Measurements from ENCODE around the gene PDE4DIP.
"Not testable (repeated sequence)": the region's sequence is repeated elsewhere in the genome, so short reads cannot be mapped to it uniquely, and the experiment has no call there.

The PDE4DIP gene

DNA sequence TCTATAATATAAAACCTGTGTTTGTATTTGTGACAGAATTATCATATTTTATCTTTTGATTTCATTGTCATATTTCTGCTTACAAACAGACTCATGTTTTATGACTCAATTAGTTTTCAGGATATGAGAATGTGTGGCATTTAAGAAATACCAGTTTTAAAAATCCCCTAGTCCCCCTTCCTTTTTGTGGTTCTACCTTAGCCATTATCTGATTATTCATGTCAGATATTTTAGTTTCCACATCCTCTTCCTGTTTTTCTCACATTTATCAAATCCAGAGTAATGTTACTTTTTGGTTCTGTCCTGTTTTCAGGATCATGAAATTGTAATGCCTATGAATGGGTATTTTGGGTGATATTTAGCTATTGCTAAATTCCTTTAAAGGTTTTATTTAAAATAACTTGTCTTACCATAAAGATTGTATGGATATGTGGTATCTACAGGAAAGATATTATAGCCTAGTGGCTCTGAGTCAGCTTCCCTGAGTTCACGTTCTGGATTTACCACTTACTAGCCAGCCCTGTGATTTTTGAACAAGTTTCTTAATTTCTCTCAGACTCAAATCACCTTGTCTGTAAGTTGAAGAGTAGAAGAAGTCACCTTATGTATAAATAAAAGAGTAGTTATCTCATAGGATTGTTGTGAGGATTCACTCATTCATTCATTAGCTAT is 131.8 kb downstream of the PDE4DIP start:
- DNase-seq (ENCODE audit: low read depth in 2 of 2): not testable (repeated sequence)

- DNase-seq (ENCODE audit: low read depth in 2 of 2): not testable (repeated sequence)
Observed at GRCh38 chr1:148977785-148978184, 133.6 kb downstream of the PDE4DIP start.

DNA sequence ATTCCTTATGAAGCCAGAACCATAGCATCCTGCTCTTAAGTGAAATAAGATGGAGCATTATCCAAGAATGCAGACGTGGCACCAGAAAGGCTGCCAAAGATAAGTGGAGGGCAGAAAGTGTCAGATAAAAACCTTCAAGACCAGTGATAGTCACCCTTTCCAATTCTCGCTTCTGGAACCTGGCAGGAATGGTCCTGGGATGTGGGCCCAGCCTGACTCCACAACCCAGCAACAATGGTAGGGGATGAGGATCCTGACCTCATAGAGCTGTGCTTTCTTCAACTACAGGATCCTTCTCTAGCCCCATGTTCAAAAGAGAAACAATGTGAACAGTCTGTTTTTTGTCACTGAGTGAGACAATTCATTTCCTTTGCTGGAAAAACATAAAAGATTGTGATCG is 145.2 kb downstream of the PDE4DIP start:
- DNase-seq (ENCODE audit: low read depth in 2 of 2): not testable (repeated sequence)

DNA sequence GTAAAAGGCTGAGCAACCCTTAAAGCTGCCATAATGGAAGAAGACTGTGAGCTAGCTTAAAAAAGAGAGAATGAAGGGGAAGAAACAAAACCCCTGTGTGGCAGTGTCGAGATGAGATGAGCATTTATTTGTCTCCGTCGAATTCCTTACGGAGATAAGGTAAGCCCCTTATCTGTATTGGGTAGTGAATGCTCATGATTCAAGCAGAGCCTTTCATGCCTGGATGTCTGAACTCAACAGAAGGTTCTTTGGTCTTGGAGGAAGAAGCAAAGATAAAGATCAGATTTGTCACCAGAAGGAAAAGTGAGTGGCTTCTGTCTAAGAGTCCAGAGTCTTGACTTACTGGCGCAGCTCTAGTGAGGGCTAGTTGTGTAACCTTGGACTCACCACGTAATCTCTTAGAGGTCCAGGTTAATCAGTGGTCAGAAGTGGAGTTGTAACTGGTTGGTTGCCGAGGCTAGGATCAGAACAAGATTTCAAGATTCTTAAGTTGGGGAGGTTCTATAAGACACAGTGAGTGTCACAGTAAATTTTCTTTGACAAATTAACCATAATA is 146.1 kb downstream of the PDE4DIP start:
- DNase-seq (ENCODE audit: low read depth in 2 of 2): not testable (repeated sequence)

GRCh38 chr1:148991818-148992217 is 147.6 kb downstream of the PDE4DIP start:
- DNase-seq (ENCODE audit: low read depth in 2 of 2): not testable (repeated sequence)

DNA sequence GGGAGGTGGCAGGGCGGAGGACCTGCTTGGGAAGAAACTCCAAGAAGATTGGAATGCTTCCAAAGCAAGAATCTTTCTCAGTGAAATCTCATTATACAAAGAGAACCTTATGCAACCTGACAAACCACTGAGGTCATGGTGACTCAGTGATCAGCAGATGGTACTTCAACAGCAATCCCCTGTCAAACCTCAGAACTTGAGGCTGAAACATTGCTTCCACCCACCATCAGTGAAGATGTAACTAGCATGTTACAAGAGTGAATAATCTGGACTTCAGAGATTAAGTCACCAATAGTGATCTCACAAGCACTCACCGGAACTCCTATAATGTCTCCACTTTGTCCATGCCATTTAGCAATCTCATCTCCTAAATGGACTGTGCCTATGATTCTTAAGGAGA is 148.1 kb downstream of the PDE4DIP start:
- DNase-seq (ENCODE audit: low read depth in 2 of 2): not testable (repeated sequence)

DNA sequence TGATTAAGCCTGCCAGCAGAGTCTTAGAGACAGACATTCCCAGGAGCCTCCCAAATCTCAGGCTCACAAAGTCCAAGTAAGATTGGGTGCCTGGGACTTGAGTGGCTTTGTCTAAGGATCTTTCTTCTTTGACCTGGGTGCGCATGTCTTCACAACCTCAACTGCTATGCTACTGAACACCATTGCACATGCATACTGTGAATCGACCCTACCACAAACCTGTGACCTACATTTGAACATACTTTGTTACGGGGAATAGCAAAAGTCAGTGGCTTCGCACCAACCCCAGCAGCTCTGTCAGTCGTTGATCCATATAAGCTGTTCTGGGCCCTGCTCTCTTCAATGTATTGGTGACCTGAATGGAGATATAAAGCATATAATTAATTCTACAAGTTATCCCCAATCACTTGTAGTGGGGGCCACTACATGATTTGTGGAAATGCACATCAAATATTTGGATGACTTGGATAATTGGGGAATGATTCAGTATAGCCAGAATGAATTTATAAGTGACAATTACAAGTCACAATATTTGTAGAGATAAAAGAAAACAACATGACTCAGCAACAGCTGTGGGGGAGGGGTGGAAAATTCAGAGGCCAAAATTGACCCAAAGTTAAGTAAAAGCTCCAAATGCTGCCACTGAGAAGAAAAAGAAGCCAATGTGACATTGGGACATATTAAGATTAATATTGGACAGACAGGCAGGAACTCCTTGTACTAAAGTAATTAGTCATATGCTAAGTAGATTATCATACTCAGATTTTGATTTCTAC is 152.4 kb downstream of the PDE4DIP start:
- not testable (repeated sequence) for DNase-seq (ENCODE audit: low read depth in 2 of 2)

GRCh38 chr1:148997405-148997804 is 153.2 kb downstream of the PDE4DIP start:
- not testable (repeated sequence) for DNase-seq (ENCODE audit: low read depth in 2 of 2)

DNA sequence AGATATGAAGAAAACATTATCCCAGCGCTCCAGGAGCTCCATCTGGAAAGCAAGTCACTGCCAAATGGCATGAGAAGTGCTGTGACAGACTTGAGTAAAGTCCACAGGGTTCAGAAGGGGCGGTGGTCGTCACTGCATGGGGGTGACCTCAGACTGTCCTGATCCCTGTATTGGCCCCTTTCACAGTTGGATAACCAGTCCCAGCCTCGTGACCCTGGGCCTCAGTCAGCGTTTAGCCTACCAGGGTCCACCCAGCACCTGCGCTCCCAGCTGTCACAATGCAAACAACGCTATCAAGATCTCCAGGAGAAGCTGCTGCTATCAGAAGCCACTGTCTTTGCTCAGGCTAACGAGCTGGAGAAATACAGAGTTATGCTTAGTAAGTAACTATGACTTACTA is 158.4 kb downstream of the PDE4DIP start:
- DNase-seq (ENCODE audit: low read depth in 2 of 2): not testable (repeated sequence)

- not testable (repeated sequence) for DNase-seq (ENCODE audit: low read depth in 2 of 2)
Observed at GRCh38 chr1:149008326-149008725, 164.1 kb downstream of the PDE4DIP start.

DNA sequence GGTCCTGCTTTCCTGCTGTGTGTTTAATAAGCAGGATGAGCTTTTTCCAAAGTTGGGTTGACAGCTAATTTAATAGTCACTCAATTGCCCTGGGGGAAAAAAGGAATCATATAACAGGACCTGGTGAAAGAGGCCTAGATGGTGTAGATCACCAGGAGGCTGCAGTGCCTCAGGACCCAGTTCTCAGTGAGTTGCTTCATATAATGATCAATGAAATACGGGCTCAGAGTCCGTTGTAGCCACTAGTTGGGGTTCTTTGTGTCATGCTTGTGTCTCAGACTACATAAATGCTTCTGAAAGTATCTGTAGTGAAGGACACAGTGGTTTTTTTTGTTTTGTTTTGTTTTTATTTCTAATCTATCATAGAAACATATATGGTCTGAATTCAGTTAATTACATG is 164.5 kb downstream of the PDE4DIP start:
- DNase-seq (ENCODE audit: low read depth in 2 of 2): not testable (repeated sequence)

- DNase-seq (ENCODE audit: low read depth in 2 of 2): not testable (repeated sequence)
Observed at GRCh38 chr1:149009761-149010160, 165.5 kb downstream of the PDE4DIP start.

DNA sequence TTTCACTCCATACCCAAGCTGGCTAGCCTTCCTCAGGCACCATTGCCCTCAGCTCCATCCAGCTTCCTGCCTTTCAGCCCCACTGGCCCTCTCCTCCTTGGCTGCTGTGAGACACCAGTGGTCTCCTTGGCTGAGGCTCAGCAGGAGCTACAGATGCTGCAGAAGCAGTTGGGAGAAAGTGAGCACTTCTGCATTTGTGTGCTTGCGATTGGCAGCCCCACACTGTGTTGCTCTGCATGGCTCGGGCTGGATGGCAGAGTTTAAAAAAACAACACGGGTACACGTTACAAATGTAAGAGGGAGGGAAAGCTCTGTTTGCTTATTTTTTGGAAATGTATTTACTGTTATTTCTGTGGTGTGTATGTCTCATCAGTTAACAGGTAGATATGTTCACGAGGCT is 168.4 kb downstream of the PDE4DIP start:
- not testable (repeated sequence) for DNase-seq (ENCODE audit: low read depth in 2 of 2)

DNA sequence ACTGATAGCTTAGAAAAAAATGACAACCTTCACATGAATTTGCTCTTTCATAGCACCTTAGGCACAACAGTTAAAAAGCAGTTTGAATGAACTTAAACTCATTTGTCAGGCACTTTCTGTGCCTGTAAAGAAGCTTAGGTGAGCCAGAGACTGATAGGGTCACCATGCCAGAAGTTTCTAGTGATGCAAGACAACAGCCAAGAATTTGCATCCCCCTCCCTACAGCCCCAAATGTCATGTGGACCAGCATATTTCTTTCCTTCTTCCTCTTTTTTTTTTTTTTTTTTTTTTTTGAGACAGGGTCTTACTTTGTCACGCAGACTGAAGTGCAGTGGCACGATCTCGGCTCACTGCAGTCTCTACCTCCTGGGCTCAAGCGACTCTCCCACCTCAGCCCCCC is 169.3 kb downstream of the PDE4DIP start:
- DNase-seq (ENCODE audit: low read depth in 2 of 2): not testable (repeated sequence)

GRCh38 chr1:149015522-149015921 is 171.3 kb downstream of the PDE4DIP start:
- not testable (repeated sequence) for DNase-seq (ENCODE audit: low read depth in 2 of 2)

- not testable (repeated sequence) for DNase-seq (ENCODE audit: low read depth in 2 of 2)
Observed at GRCh38 chr1:149016626-149017025, 172.4 kb downstream of the PDE4DIP start.

- DNase-seq (ENCODE audit: low read depth in 2 of 2): not testable (repeated sequence)
Observed at GRCh38 chr1:149018577-149018976, 174.3 kb downstream of the PDE4DIP start.

DNA sequence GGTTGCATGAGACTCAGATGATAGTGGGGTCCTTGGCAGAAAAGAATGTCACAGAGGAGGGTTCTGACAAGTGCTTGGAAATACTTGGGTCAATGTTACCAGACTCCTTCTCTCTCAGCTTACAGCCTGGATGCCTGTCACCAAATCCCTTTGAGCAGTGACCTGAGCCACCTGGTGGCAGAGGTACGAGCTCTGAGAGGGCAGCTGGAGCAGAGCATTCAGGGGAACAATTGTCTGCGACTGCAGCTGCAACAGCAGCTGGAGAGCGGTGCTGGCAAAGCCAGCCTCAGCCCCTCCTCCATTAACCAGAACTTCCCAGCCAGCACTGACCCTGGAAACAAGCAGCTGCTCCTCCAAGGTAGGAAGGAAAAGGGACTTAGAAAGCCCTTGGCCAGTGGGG is 180.1 kb downstream of the PDE4DIP start:
- DNase-seq (ENCODE audit: low read depth in 2 of 2): not testable (repeated sequence)

- DNase-seq (ENCODE audit: low read depth in 2 of 2): not testable (repeated sequence)
Observed at GRCh38 chr1:149033916-149034315, 189.7 kb downstream of the PDE4DIP start.

- not testable (repeated sequence) for DNase-seq (ENCODE audit: low read depth in 2 of 2)
Observed at GRCh38 chr1:149043056-149043455, 198.8 kb downstream of the PDE4DIP start.

GRCh38 chr1:149064611-149065010 is 220.4 kb downstream of the PDE4DIP start:
- DNase-seq (ENCODE audit: low read depth in 2 of 2): not testable (repeated sequence)

GRCh38 chr1:149075505-149076127 is 231.4 kb downstream of the PDE4DIP start:
- not testable (repeated sequence) for DNase-seq (ENCODE audit: low read depth in 2 of 2)
